ENCODE measurements around the gene HCAR2.

GRCh38 chr12:122686538-122686937, 16.6 kb downstream of the HCAR2 start:
- TF ChIP-seq CTCF (IDR thresholded peaks at IDR 0.05; ENCODE audit: low read length), result no peak
- TF ChIP-seq EZH2 (IDR thresholded peaks at IDR 0.05; ENCODE audit: borderline replicate concordance, low read length), result no peak
